Upper lobe of left lung (tissue), 6 donors: ENCODE measurements around the gene GNPNAT1. TPM values are rescaled to one million over a fixed set of nuclear protein-coding genes. Genes with fewer than 3 reads are reported as not detected.

Experiments used
- ATAC-seq, 2 donors: fragments of 200-7000 bp; cut with Tn5 transposase; one replicate each; pipeline ENCODE4 v1.9.1; 2022; ENCODE audit warnings: mild to moderate bottlenecking in 2 of 2, moderate library complexity in 2 of 2; ENCODE audit not compliant: low FRiP score in 2 of 2
- DNase-seq, 2 donors: peaks; one replicate each; pipeline ENCODE4 v3.0.0-alpha.2; 2019 to 2020
- H3K27ac ChIP-seq, 4 donors: fragments of 200-600 bp; sonication (generic); one replicate each; pipeline ENCODE4 v1.5.1; 2016 to 2019
- H3K27me3 ChIP-seq, 4 donors: fragments of 200-600 bp; sonication (generic); one replicate each; pipeline ENCODE4 v1.5.1; 2017 to 2019
- H3K36me3 ChIP-seq, 4 donors: fragments of 200-600 bp; sonication (generic); one replicate each; pipeline ENCODE4 v1.5.1; 2016 to 2019
- H3K4me1 ChIP-seq, 4 donors: fragments of 200-600 bp; sonication (generic); one replicate each; pipeline ENCODE4 v1.5.1; 2018 to 2019
- H3K4me3 ChIP-seq, 4 donors: fragments of 200-600 bp; sonication (generic); one replicate each; pipeline ENCODE4 v1.5.1; 2017 to 2019; ENCODE audit warnings: mild to moderate bottlenecking in 2 of 4, moderate library complexity in 1 of 4
- H3K9me3 ChIP-seq, 4 donors: fragments of 200-600 bp; sonication (generic); one replicate each; pipeline ENCODE4 v1.5.1; 2018 to 2019
- EP300 ChIP-seq, 4 donors: sonication (generic); formaldehyde crosslinking; IDR thresholded peaks; one replicate each; pipeline ENCODE4 v1.5.1; 2017; ENCODE audit warnings: antibody characterized with exemption in 4 of 4, control low read depth in 2 of 4
- POLR2A ChIP-seq, 4 donors: fragments of 450-650 bp; IDR thresholded peaks; one replicate each; pipeline ENCODE4 v1.5.1; 2016 to 2017; ENCODE audit warnings: antibody characterized with exemption in 4 of 4, mild to moderate bottlenecking in 2 of 4
- POLR2AphosphoS5 ChIP-seq, 2 donors: sonication (generic); formaldehyde crosslinking; IDR thresholded peaks; one replicate each; pipeline ENCODE4 v1.5.1; 2017; ENCODE audit warnings: antibody characterized with exemption in 2 of 2
- WGBS, 2 donors: methylation state at CpG; one replicate each; pipeline ENCODE4 v1.1.5; 2017 to 2018; 5-methylcytosine and 5-hydroxymethylcytosine counted together
- total RNA-seq, 6 donors: library from RNA; depleted of rRNA in 4 of 6; stranded (reverse); fragments of >200 nt in 4 of 6; gene quantifications; one replicate each; pipeline versions ENCODE4 v1.1.0 to v1.2.1, GENCODE V29; 2016 to 2021
- TF ChIP-seq, protein P1 (sequence below), 6 experiments: fragments of 450-650 bp in 4 of 6; fragments of 200-600 bp in 2 of 6; sonication (generic) in 2 of 6; IDR thresholded peaks; one replicate each; pipeline ENCODE4 v1.5.1; 2016 to 2019; ENCODE audit warnings: antibody characterized with exemption in 6 of 6
- donor health status: DM: no; HTN: no; CAD: no; lungs with moderate emphysema.
- donor health status: DM: no; HTN: yes; CAD: no; lungs with severe emphysema.

GNPNAT1 gene
- total RNA-seq, 6 donors from 2014 or later, result 2.1 to 18.8 (median 10.9) TPM

- WGBS, 2 donors, result 85 to 86% methylated on average over 7 of the region's 7 CpGs
- no peak for ATAC-seq
These were observed 649 bp upstream of the GNPNAT1 start for GRCh38 chr14:52792097-52792415.

DNA sequence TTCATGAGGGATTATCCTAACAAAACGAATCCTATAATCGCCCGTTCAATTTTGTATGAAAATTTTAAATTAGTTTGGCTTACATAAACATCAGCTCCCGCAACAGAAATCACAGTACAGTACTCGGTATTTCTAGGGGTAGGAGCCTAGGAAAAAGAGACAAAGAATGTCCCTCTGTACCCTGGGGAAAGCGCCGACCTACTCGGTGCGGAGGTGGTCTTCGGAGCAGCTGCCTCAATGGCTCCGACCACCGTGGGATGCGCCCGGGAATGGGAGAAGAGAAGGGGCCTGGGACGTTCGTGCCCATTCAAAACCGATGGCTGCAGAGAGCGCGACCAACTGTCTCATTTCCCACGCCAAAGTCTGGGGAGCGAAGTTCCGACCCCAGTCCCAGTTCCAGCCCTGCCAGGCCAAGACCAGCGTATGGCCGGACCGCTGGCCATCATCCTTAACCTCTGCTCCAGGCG is 618 bp downstream of the GNPNAT1 start:
- no peaks in the 10 kb centered on the region for H3K36me3 ChIP-seq
- peaks cover 8 to 21% (median 16%) of the 10 kb centered on the region in 4 donors for H3K4me1 ChIP-seq
- no peak for TF ChIP-seq POLR2A (IDR thresholded peaks at IDR 0.05)
- TF ChIP-seq POLR2AphosphoS5 (IDR thresholded peaks at IDR 0.05), result no peak
- TF ChIP-seq EP300 (IDR thresholded peaks at IDR 0.05), result no peak
- TF ChIP-seq, protein P1, sequence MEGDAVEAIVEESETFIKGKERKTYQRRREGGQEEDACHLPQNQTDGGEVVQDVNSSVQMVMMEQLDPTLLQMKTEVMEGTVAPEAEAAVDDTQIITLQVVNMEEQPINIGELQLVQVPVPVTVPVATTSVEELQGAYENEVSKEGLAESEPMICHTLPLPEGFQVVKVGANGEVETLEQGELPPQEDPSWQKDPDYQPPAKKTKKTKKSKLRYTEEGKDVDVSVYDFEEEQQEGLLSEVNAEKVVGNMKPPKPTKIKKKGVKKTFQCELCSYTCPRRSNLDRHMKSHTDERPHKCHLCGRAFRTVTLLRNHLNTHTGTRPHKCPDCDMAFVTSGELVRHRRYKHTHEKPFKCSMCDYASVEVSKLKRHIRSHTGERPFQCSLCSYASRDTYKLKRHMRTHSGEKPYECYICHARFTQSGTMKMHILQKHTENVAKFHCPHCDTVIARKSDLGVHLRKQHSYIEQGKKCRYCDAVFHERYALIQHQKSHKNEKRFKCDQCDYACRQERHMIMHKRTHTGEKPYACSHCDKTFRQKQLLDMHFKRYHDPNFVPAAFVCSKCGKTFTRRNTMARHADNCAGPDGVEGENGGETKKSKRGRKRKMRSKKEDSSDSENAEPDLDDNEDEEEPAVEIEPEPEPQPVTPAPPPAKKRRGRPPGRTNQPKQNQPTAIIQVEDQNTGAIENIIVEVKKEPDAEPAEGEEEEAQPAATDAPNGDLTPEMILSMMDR (IDR thresholded peaks at IDR 0.05), result no peak
- peak overlapping the region; percentile 83 to 92 (median 90) for H3K27ac ChIP-seq
- DNase-seq (no peak), ATAC-seq (no peak)
- no peaks in the 10 kb centered on the region for H3K27me3 ChIP-seq
- H3K9me3 ChIP-seq, result no peaks in the 10 kb centered on the region
- WGBS, 2 donors, result 3 to 4% methylated on average over 17 to 26 of the region's 26 CpGs
- peak overlapping the region; percentile 77 to 84 (median 83) for H3K4me3 ChIP-seq

More at GRCh38 chr14:52792097-52792415, 649 bp upstream of the GNPNAT1 start:
- H3K36me3 ChIP-seq, result no peaks in the 10 kb centered on the region
- no peaks in the 10 kb centered on the region for H3K9me3 ChIP-seq
- no peak for TF ChIP-seq EP300 (IDR thresholded peaks at IDR 0.05)
- no peak for TF ChIP-seq POLR2A (IDR thresholded peaks at IDR 0.05)
- TF ChIP-seq, protein P1 (IDR thresholded peaks at IDR 0.05), result no peak
- TF ChIP-seq POLR2AphosphoS5 (IDR thresholded peaks at IDR 0.05), result no peak
- peaks cover 8 to 21% (median 16%) of the 10 kb centered on the region in 4 donors for H3K4me1 ChIP-seq
- peak overlapping the region; percentile 83 to 92 (median 90) for H3K27ac ChIP-seq
- no peaks in the 10 kb centered on the region for H3K27me3 ChIP-seq
- DNase-seq, result no peak
- peak overlapping the region; percentile 15 to 83 (median 80) for H3K4me3 ChIP-seq

GRCh38 chr14:52790011-52790755 is 1.2 kb downstream of the GNPNAT1 start:
- H3K4me1 ChIP-seq, result peaks cover 8 to 21% (median 16%) of the 10 kb centered on the region in 4 donors
- DNase-seq, result no peak
- H3K36me3 ChIP-seq, result no peaks in the 10 kb centered on the region
- H3K9me3 ChIP-seq, result no peaks in the 10 kb centered on the region
- H3K27me3 ChIP-seq, result no peaks in the 10 kb centered on the region
- no peak for ATAC-seq
- H3K4me3 ChIP-seq, result peak overlapping the region; percentile 77 to 84 (median 83)
- H3K27ac ChIP-seq, result peak overlapping the region in 3 of 4 donors; percentile 90 to 92 (median 90)
- WGBS, 2 donors, result 64% methylated on average over 18 of the region's 18 CpGs
- TF ChIP-seq POLR2AphosphoS5 (IDR thresholded peaks at IDR 0.05), result no peak
- TF ChIP-seq, protein P1 (IDR thresholded peaks at IDR 0.05), result no peak
- no peak for TF ChIP-seq EP300 (IDR thresholded peaks at IDR 0.05)
- TF ChIP-seq POLR2A (IDR thresholded peaks at IDR 0.05), result no peak

GRCh38 chr14:52789118-52789517 is 2.3 kb downstream of the GNPNAT1 start:
- TF ChIP-seq, protein P1 (IDR thresholded peaks at IDR 0.05), result no peak
- TF ChIP-seq POLR2AphosphoS5 (IDR thresholded peaks at IDR 0.05), result no peak
- no peak for TF ChIP-seq POLR2A (IDR thresholded peaks at IDR 0.05)
- TF ChIP-seq EP300 (IDR thresholded peaks at IDR 0.05), result no peak
- DNase-seq, result no peak
- H3K4me1 ChIP-seq, result peaks cover 8 to 21% (median 16%) of the 10 kb centered on the region in 4 donors
- no peaks in the 10 kb centered on the region for H3K36me3 ChIP-seq
- no peaks in the 10 kb centered on the region for H3K27me3 ChIP-seq
- H3K9me3 ChIP-seq, result no peaks in the 10 kb centered on the region
- no peak overlapping the region for H3K27ac ChIP-seq
- 91 to 98% methylated on average over 2 of the region's 2 CpGs for WGBS, 2 donors
- H3K4me3 ChIP-seq, result no peak overlapping the region
- ATAC-seq, result no peak
